ENCODE measurements around the gene PDS5A.

DNA sequence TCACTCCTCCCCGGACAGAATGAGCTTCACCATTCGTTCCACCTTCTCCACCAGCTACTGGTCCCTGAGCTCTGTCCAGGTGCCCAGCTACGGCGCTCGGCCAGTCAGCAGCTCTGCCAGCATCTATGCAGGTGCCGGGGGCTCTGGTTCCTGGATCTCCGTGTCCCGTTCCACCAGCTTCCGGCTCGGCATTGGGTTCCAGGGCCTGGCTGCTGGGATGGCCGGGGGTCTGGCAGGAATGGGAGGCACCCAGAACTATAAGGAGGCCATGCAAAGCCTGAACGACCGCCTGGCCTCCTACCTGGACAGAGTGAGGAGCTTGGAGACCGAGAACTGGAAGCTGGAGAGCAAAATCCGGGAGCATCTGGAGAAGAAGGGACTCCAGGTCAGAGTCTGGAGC lies 42.5 kb upstream of the PDS5A start:
- TF ChIP-seq POLR2A (IDR thresholded peaks at IDR 0.05; ENCODE audit: low read length) (no peak), GATA1 (IDR thresholded peaks at IDR 0.05; ENCODE audit: low read depth, low read length) (no peak)

Measured in erythroblast (primary cell).